IPS-15b (cell line): ENCODE data around the gene ISG20L2.

ENCODE experiments used
- H3K27me3 ChIP-seq: one replicate; pipeline ENCODE4 v1.6.1; 2013; ENCODE audit warnings: low read length; ENCODE audit not compliant: control insufficient read depth, insufficient read depth
- H3K36me3 ChIP-seq: one replicate; pipeline ENCODE4 v1.6.1; 2013; ENCODE audit warnings: low read length; ENCODE audit not compliant: control insufficient read depth, insufficient read depth
- H3K4me1 ChIP-seq: one replicate; pipeline ENCODE4 v1.6.1; 2013; ENCODE audit warnings: mild to moderate bottlenecking, low read length; ENCODE audit not compliant: control insufficient read depth, insufficient read depth
- H3K4me3 ChIP-seq: one replicate; pipeline ENCODE4 v1.5.1; 2013; ENCODE audit warnings: low read depth, low read length
- H3K9ac ChIP-seq: one replicate; pipeline ENCODE4 v1.6.1; 2013; ENCODE audit warnings: low read depth, mild to moderate bottlenecking, low read length
- H3K9me3 ChIP-seq: one replicate; pipeline ENCODE4 v1.6.1; 2013; ENCODE audit warnings: mild to moderate bottlenecking, low read length; ENCODE audit not compliant: control insufficient read depth, insufficient read depth

The ISG20L2 gene

GRCh38 chr1:156673387-156674121 is 55.0 kb downstream of the ISG20L2 start:
- Histone ChIP-seq H3K9ac (peak overlapping the region; percentile 61), H3K4me1 (peaks cover 30% of the 10 kb centered on the region)

More at GRCh38 chr1:156673387-156674121, 55.0 kb downstream of the ISG20L2 start:
- Histone ChIP-seq H3K36me3 (peaks cover 33% of the 10 kb centered on the region), H3K27me3 (peaks cover 4% of the 10 kb centered on the region), H3K4me3 (peak overlapping the region; percentile 78), H3K9me3 (no peaks in the 10 kb centered on the region)
